ENCODE measurements around the gene TFAP2D. TPM values are rescaled to one million over a fixed set of nuclear protein-coding genes. Genes with fewer than 3 reads are reported as not detected.

The TFAP2D gene
- polyA plus RNA-seq = not detected in 2 replicates

GRCh38 chr6:50713226-50713625 lies at the start of gene TFAP2D:
TSS of gene TFAP2D (plus strand) at chr6:50713526. CDS start at chr6:50714056, 530 bp downstream.

GRCh38 chr6:50818673-50819072 lies 105.3 kb downstream of the TFAP2D start, which contains the start of gene TFAP2B:
TSS of gene TFAP2B (plus strand) at chr6:50818871. CDS start at chr6:50818892, 21 bp downstream.

Other genes starting within 250 kb of the TFAP2D start
- gene TFAP2B, start 105.3 kb downstream of the TFAP2D start, polyA plus RNA-seq = 0.35 and 0.45 TPM in 2 replicates

Measured in Purkinje cell (primary cell).